GM12872 (cell line): ENCODE data around the gene C20orf204.

Experiments used
- CTCF ChIP-seq: IDR thresholded peaks from 3 replicates; pipeline ENCODE4 v1.5.1; 2011; ENCODE audit warnings: low read depth, mild to moderate bottlenecking, low read length, moderate library complexity; ENCODE audit not compliant: insufficient read depth

C20orf204 gene

GRCh38 chr20:64069614-64070243, 33.7 kb downstream of the C20orf204 start:
- TF ChIP-seq CTCF: peak; percentile 90

- TF ChIP-seq CTCF: no peak
Observed at GRCh38 chr20:64070244-64070993, 34.4 kb downstream of the C20orf204 start.

- no peak for TF ChIP-seq CTCF
Observed at GRCh38 chr20:64071341-64072332, 35.7 kb downstream of the C20orf204 start.

GRCh38 chr20:64072498-64073063, 36.6 kb downstream of the C20orf204 start:
- no peak for TF ChIP-seq CTCF

- no peak for TF ChIP-seq CTCF
Observed at GRCh38 chr20:64073476-64074183, 37.6 kb downstream of the C20orf204 start.

GRCh38 chr20:64074184-64074789, 38.3 kb downstream of the C20orf204 start:
- TF ChIP-seq CTCF: no peak
